Adrenal gland (tissue), 12 donors: ENCODE results near the gene EMILIN1. TPM values are rescaled to one million over a fixed set of nuclear protein-coding genes. Genes with fewer than 3 reads are reported as not detected.

Experiments used
- DNase-seq, 7 donors: peaks; one replicate each; pipeline ENCODE4 v3.0.0-alpha.2; 2019 to 2020
- H3K27ac ChIP-seq, 5 donors: fragments of 200-600 bp; sonication (generic) in 4 of 5; 1 replicate in 3 of 5; 2 replicates in 2 of 5; pipeline versions ENCODE4 v1.5.1 to v1.8.0; 2016 to 2020; ENCODE audit warnings: mild to moderate bottlenecking in 1 of 5
- H3K27me3 ChIP-seq: fragments of 200-600 bp; 2 replicates; pipeline ENCODE4 v1.8.0; 2021
- H3K36me3 ChIP-seq, 2 donors: fragments of 200-600 bp; replicated peaks in 1 of 2; 1 replicate in 1 of 2; 2 replicates in 1 of 2; pipeline versions ENCODE4 v1.5.1 to v1.8.0; 2018 to 2022
- H3K4me1 ChIP-seq, 2 donors: fragments of 200-600 bp; replicated peaks in 1 of 2; 1 replicate in 1 of 2; 2 replicates in 1 of 2; pipeline versions ENCODE4 v1.5.1 to v1.8.0; 2018 to 2021
- H3K4me3 ChIP-seq, 4 donors: fragments of 200-600 bp; sonication (generic) in 3 of 4; one replicate each; pipeline ENCODE4 v1.5.1; 2016 to 2018
- H3K9me3 ChIP-seq, 3 donors: fragments of 200-600 bp; sonication (generic) in 1 of 3; replicated peaks in 1 of 3; 1 replicate in 2 of 3; 2 replicates in 1 of 3; pipeline versions ENCODE4 v1.5.1 to v1.8.0; 2016 to 2021
- POLR2A ChIP-seq, 2 donors: fragments of 450-650 bp; IDR thresholded peaks; one replicate each; pipeline ENCODE4 v1.6.1; 2017; ENCODE audit warnings: antibody characterized with exemption in 2 of 2, mild to moderate bottlenecking in 2 of 2, moderate library complexity in 1 of 2
- WGBS, 4 donors: extraction: QIAGEN DNeasy Blood & Tissue Kit in 2 of 4; methylation state at CpG; one replicate each; pipeline versions ENCODE4 v1.1.5 to v1.1.7; 2013 to 2017; 5-methylcytosine and 5-hydroxymethylcytosine counted together
- intact Hi-C, 2 donors: fragments of 100-400 bp; cut with DNase I; formaldehyde crosslinking; loops; one replicate each; pipeline versions ENCODE4 v1.14.1 to v1.15.0; 2022 to 2023
- polyA plus RNA-seq, 3 donors: library from polyadenylated mRNA; stranded (reverse); fragments of 200-250 nt in 2 of 3; fragments of 350-450 nt in 1 of 3; fragmentation: Illumina TruSeq in 1 of 3; extraction: RNeasy Lipid Tissue Mini Kit (QIAGEN cat#74804) in 1 of 3; gene quantifications; one replicate each; pipeline ENCODE4 v1.2.3, GENCODE V29; 2013 to 2014
- total RNA-seq, 9 donors: library from RNA; depleted of rRNA in 4 of 9; stranded (reverse); fragments of >200 nt in 4 of 9; fragments of 120-200 nt in 1 of 9; fragmentation: NEBNext Ultra II Directional in 1 of 9; extraction: Animal tissue kit (Norgen Biotek cat#: 25700) in 1 of 9; gene quantifications; one replicate each; pipeline versions ENCODE4 v1.1.0 to v1.2.4, GENCODE V29; 2013 to 2023
- TF ChIP-seq, protein P1 (sequence below), 6 experiments: fragments of 450-650 bp in 4 of 6; fragments of 200-600 bp in 2 of 6; sonication (generic) in 1 of 6; IDR thresholded peaks; 1 replicate in 5 of 6; 2 replicates in 1 of 6; pipeline versions ENCODE4 v1.5.1 to v1.8.0; 2016 to 2021; ENCODE audit warnings: antibody characterized with exemption in 6 of 6, mild to moderate bottlenecking in 2 of 6, moderate library complexity in 1 of 6
- donor health status: healthy with polysubstance abuse.
- donor health status: Bipolar disorder and iron deficiency.
- donor health status: DM: yes; HTN: yes; CAD: no.
- donor health status: DM: no; HTN: no; CAD: no.
- donor health status: DM: no; HTN: no; CAD: no.
- donor health status: DM: yes; HTN: yes; CAD: no.

The EMILIN1 gene
- total and polyA plus RNA-seq, 12 donors: 4.2 to 243 (median 99.6) TPM

- no peaks in the 10 kb centered on the region for H3K9me3 ChIP-seq
- no peak for TF ChIP-seq POLR2A (IDR thresholded peaks at IDR 0.05)
- TF ChIP-seq, protein P1, sequence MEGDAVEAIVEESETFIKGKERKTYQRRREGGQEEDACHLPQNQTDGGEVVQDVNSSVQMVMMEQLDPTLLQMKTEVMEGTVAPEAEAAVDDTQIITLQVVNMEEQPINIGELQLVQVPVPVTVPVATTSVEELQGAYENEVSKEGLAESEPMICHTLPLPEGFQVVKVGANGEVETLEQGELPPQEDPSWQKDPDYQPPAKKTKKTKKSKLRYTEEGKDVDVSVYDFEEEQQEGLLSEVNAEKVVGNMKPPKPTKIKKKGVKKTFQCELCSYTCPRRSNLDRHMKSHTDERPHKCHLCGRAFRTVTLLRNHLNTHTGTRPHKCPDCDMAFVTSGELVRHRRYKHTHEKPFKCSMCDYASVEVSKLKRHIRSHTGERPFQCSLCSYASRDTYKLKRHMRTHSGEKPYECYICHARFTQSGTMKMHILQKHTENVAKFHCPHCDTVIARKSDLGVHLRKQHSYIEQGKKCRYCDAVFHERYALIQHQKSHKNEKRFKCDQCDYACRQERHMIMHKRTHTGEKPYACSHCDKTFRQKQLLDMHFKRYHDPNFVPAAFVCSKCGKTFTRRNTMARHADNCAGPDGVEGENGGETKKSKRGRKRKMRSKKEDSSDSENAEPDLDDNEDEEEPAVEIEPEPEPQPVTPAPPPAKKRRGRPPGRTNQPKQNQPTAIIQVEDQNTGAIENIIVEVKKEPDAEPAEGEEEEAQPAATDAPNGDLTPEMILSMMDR (IDR thresholded peaks at IDR 0.05): no peak
- H3K27ac ChIP-seq: no peak overlapping the region
- H3K27me3 ChIP-seq: no peaks in the 10 kb centered on the region
- DNase-seq: peak in 1 of 7 donors; percentile 26
- H3K4me3 ChIP-seq: no peak overlapping the region
- peaks cover 11 to 32% of the 10 kb centered on the region in 2 donors for H3K4me1 ChIP-seq
- intact Hi-C loops: loop anchor here (10.0 kb wide), 2 partner anchors 55 to 125 kb away; partner anchors contain the start of gene TMEM214 (in 1 of the 2)
- H3K36me3 ChIP-seq: no peaks in the 10 kb centered on the region
- 88 to 93% (median 91%) methylated on average over 7 to 14 of the region's 14 CpGs for WGBS, 4 donors
Measured at GRCh38 chr2:27089111-27089954, 10.9 kb downstream of the EMILIN1 start.

DNA sequence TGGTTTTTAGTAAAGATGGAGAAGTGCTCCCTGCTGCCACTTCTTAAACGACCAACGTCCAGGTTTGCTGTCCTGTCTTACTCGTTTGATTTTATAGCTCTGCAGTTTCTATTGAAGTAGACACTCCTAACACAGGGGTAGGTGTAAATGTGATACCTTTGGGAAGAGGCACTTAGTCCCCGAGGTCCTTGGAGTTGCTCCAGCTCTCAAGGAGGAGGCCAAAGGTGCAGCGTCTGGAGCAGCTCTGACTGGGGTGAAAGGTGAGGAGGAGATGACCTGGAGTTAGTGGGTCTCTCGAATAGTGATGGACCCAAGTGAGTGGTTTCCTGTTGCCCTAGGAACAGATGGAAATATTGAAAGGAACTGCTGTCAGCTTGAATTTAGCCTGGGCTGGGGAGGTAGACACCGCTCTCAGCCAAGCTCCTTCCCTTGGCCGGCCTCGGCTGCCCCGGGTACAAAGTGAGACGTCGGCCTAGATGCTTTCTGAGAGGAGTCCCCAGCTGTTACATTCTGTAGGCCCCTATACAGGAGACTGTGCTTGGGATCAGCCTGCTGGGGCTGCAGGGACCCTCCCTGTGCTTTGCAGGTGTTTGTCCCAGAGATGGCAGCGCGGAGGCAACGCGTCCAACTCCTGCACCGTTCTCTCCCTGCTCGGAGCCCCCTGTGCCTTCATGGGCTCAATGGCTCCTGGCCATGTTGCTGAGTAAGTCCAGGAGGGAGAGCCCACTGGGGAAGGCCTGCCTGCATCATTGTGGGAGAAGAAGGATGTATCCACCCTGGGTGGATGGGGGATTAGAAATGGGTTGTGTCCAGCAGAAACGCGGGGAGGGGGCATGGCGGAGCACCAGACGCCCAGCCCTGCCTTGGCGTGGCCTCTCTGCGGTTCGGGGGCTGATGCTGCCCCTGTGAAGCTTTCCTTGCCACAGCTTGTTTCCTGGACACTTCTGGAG, 13.6 kb downstream of the EMILIN1 start:
- H3K27me3 ChIP-seq: no peaks in the 10 kb centered on the region
- peak overlapping the region in 2 of 5 donors; percentile 15 to 28 for H3K27ac ChIP-seq
- WGBS, 4 donors: 75 to 84% (median 79%) methylated on average over 20 to 25 of the region's 25 CpGs
- peaks cover 19 to 33% of the 10 kb centered on the region in 2 donors for H3K4me1 ChIP-seq
- H3K4me3 ChIP-seq: no peak overlapping the region
- H3K9me3 ChIP-seq: no peaks in the 10 kb centered on the region
- TF ChIP-seq, protein P1 (IDR thresholded peaks at IDR 0.05): no peak
- TF ChIP-seq POLR2A (IDR thresholded peaks at IDR 0.05): no peak
- H3K36me3 ChIP-seq: no peaks in the 10 kb centered on the region
- intact Hi-C loops: loop anchor here (10.0 kb wide), 1 partner anchor 183 kb away; the partner anchor contains the start of gene DNAJC5G (in 2 of the 2)
- peak in 1 of 7 donors; percentile 24 for DNase-seq

- Histone ChIP-seq H3K4me3 (no peak overlapping the region), H3K27ac (peak overlapping the region in 3 of 5 donors; percentile 15 to 74 (median 28)), H3K4me1 (peaks cover 13 to 26% of the 10 kb centered on the region in 2 donors), H3K36me3 (no peaks in the 10 kb centered on the region), H3K9me3 (no peaks in the 10 kb centered on the region), H3K27me3 (no peaks in the 10 kb centered on the region)
- TF ChIP-seq, protein P1 (IDR thresholded peaks at IDR 0.05): no peak
- no peak for TF ChIP-seq POLR2A (IDR thresholded peaks at IDR 0.05)
- DNase-seq: peak in 4 of 7 donors; percentile 36 to 53 (median 50)
- intact Hi-C loops: loop anchor here (10.0 kb wide), 1 partner anchor 182 kb away; the partner anchor contains the start of gene DNAJC5G (in 2 of the 2)
- WGBS, 4 donors: 40 to 49% (median 43%) methylated on average over 4 to 10 of the region's 10 CpGs
Measured at GRCh38 chr2:27092696-27093429, 14.4 kb downstream of the EMILIN1 start.
